Suprapubic skin (tissue), 4 donors: ENCODE results near the gene STK24.

ENCODE experiments used
- POLR2A ChIP-seq, 2 donors: fragments of 450-650 bp; IDR thresholded peaks; one replicate each; pipeline ENCODE4 v1.6.1; 2017; ENCODE audit warnings: antibody characterized with exemption in 2 of 2, mild to moderate bottlenecking in 2 of 2, moderate library complexity in 2 of 2
- POLR2AphosphoS5 ChIP-seq, 3 donors: sonication (generic); formaldehyde crosslinking; IDR thresholded peaks; one replicate each; pipeline ENCODE4 v1.6.1; 2017; ENCODE audit warnings: antibody characterized with exemption in 3 of 3
- TF ChIP-seq, protein P1 (sequence below), 2 donors: fragments of 200-600 bp in 1 of 2; fragments of 450-650 bp in 1 of 2; sonication (generic) in 1 of 2; IDR thresholded peaks; one replicate each; pipeline ENCODE4 v1.5.1; 2016 to 2019; ENCODE audit warnings: antibody characterized with exemption in 2 of 2, mild to moderate bottlenecking in 1 of 2, moderate library complexity in 1 of 2

DNA sequence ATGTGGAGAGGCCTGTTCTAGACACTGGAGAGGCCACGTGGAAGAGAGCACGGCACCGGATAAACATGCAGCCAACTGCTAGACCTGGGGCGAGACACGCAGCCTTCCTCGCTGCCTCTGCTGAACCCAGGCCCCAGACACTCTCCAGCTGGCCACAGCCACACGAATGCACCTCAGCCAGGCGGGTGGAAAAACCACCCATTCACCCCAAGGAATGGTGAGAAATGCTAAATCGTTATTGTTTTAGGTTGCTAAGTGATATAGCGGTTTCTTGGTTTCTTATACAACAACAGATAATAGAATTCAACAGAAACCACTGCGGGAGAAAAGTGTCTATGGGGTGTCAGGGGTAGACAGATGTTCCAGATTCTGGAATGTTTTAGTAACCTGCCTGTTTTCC lies 52.5 kb downstream of the STK24 start:
- TF ChIP-seq, protein P1, sequence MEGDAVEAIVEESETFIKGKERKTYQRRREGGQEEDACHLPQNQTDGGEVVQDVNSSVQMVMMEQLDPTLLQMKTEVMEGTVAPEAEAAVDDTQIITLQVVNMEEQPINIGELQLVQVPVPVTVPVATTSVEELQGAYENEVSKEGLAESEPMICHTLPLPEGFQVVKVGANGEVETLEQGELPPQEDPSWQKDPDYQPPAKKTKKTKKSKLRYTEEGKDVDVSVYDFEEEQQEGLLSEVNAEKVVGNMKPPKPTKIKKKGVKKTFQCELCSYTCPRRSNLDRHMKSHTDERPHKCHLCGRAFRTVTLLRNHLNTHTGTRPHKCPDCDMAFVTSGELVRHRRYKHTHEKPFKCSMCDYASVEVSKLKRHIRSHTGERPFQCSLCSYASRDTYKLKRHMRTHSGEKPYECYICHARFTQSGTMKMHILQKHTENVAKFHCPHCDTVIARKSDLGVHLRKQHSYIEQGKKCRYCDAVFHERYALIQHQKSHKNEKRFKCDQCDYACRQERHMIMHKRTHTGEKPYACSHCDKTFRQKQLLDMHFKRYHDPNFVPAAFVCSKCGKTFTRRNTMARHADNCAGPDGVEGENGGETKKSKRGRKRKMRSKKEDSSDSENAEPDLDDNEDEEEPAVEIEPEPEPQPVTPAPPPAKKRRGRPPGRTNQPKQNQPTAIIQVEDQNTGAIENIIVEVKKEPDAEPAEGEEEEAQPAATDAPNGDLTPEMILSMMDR (IDR thresholded peaks at IDR 0.05): no peak
- TF ChIP-seq POLR2AphosphoS5 (IDR thresholded peaks at IDR 0.05) (no peak), POLR2A (IDR thresholded peaks at IDR 0.05) (no peak)
